ENCODE results near the gene AKTIP. TPM values are rescaled to one million over a fixed set of nuclear protein-coding genes. Genes with fewer than 3 reads are reported as not detected.

Gene AKTIP
- total RNA-seq, 1 experiment from 2014 or later = 13.2 TPM

DNA sequence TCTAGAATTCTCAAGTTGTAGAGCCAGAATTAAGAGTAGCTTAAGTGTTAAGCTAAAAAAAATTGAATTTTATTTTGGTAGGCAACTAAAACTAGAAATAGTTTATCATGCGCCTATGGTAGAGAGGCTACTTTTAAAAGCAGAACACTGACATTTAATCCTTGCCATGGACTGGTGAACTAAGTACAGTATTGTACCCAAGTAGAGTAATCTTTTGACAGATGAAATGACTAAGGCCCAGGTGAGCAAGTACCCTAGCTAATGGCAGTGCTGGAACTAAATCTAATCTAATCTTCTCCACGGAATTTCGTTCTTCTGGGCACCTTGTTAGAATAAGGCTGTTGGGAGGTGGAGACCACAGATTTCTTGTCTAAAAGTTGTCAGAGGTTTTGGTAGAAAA lies 56.9 kb downstream of the AKTIP start:
- Histone ChIP-seq H3F3A (ENCODE audit: low read length, unreplicated experiment) (no peaks in the 10 kb centered on the region), H3K9me3 (ENCODE audit: low read length) (no peaks in the 10 kb centered on the region), H3K9me2 (replicated peaks; ENCODE audit: low read length) (no peaks in the 10 kb centered on the region), H3K27ac (ENCODE audit: low read length) (peak overlapping the region; percentile 82), H3K9ac (ENCODE audit: low read length) (no peak overlapping the region), H3K4me3 (ENCODE audit: low read length) (no peak overlapping the region), H4K20me1 (ENCODE audit: low read length) (no peaks in the 10 kb centered on the region), H3K4me2 (ENCODE audit: low read length) (peak overlapping the region; percentile 52; the same call in 1 of the 2 replicates), H3K36me3 (ENCODE audit: low read depth, low read length) (no peaks in the 10 kb centered on the region), H3K27me3 (ENCODE audit: low read length) (no peaks in the 10 kb centered on the region), H3K79me2 (ENCODE audit: low read length) (no peaks in the 10 kb centered on the region), H2AFZ (ENCODE audit: low read length) (no peak overlapping the region), H3K4me1 (ENCODE audit: insufficient read depth, low read length) (peaks cover 15% of the 10 kb centered on the region)
- ATAC-seq (no peak), DNase-seq (no peak)
- BruUV-seq (replicated peaks) = TSS peak; percentile 22
- CTCF ChIA-PET = no interaction called here
- intact Hi-C loops (cut with micrococcal nuclease) = no loop called here
- POLR2A ChIA-PET (ENCODE audit: unreplicated experiment) = no interaction called here
- TF ChIP-seq EZH2phosphoT487 (IDR thresholded peaks at IDR 0.05; ENCODE audit: borderline replicate concordance, low read length) (no peak), EZH2 (IDR thresholded peaks at IDR 0.05; ENCODE audit: low read length, unreplicated experiment) (no peak)
- TF ChIP-seq, protein P1, sequence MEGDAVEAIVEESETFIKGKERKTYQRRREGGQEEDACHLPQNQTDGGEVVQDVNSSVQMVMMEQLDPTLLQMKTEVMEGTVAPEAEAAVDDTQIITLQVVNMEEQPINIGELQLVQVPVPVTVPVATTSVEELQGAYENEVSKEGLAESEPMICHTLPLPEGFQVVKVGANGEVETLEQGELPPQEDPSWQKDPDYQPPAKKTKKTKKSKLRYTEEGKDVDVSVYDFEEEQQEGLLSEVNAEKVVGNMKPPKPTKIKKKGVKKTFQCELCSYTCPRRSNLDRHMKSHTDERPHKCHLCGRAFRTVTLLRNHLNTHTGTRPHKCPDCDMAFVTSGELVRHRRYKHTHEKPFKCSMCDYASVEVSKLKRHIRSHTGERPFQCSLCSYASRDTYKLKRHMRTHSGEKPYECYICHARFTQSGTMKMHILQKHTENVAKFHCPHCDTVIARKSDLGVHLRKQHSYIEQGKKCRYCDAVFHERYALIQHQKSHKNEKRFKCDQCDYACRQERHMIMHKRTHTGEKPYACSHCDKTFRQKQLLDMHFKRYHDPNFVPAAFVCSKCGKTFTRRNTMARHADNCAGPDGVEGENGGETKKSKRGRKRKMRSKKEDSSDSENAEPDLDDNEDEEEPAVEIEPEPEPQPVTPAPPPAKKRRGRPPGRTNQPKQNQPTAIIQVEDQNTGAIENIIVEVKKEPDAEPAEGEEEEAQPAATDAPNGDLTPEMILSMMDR (conservative IDR thresholded peaks at IDR 0.05; ENCODE audit: low read depth, low read length) = no peak

GRCh38 chr16:53445534-53445933 lies 57.5 kb downstream of the AKTIP start:
- peak overlapping the region; percentile 52 for H3K4me2 ChIP-seq (ENCODE audit: low read length)
- no peaks in the 10 kb centered on the region for H3F3A ChIP-seq (ENCODE audit: low read length, unreplicated experiment)
- CTCF ChIA-PET = no interaction called here
- H3K27me3 ChIP-seq (ENCODE audit: low read length) = no peaks in the 10 kb centered on the region
- DNase-seq (peak; percentile 65), ATAC-seq (peak; percentile 99)
- no peaks in the 10 kb centered on the region for H4K20me1 ChIP-seq (ENCODE audit: low read length)
- H3K9ac ChIP-seq (ENCODE audit: low read length) = peak overlapping the region; percentile 44; the same call in 1 of the 2 replicates
- H3K9me2 ChIP-seq (replicated peaks; ENCODE audit: low read length) = no peaks in the 10 kb centered on the region
- no peak overlapping the region for H2AFZ ChIP-seq (ENCODE audit: low read length)
- BruUV-seq (replicated peaks) = no TSS peak
- H3K27ac ChIP-seq (ENCODE audit: low read length) = peak overlapping the region; percentile 82
- POLR2A ChIA-PET (ENCODE audit: unreplicated experiment) = no interaction called here
- no peaks in the 10 kb centered on the region for H3K36me3 ChIP-seq (ENCODE audit: low read depth, low read length)
- H3K4me3 ChIP-seq (ENCODE audit: low read length) = no peak overlapping the region
- H3K4me1 ChIP-seq (ENCODE audit: insufficient read depth, low read length) = peaks cover 15% of the 10 kb centered on the region
- no peaks in the 10 kb centered on the region for H3K9me3 ChIP-seq (ENCODE audit: low read length)
- TF ChIP-seq EZH2 (IDR thresholded peaks at IDR 0.05; ENCODE audit: low read length, unreplicated experiment) = no peak
- intact Hi-C loops (cut with micrococcal nuclease) = no loop called here
- no peaks in the 10 kb centered on the region for H3K79me2 ChIP-seq (ENCODE audit: low read length)

Other genes with a start within 250 kb of the AKTIP start
- 13.8 and 14.2 TPM in 2 replicates for gene RBL2, start 68.7 kb downstream of the AKTIP start, total RNA-seq (2014; rRNA removed)
- gene RPGRIP1L, start 200.7 kb upstream of the AKTIP start, total RNA-seq (2014; rRNA removed) = 3.8 and 4.6 TPM in 2 replicates
- 27.0 and 32.7 TPM in 2 replicates for gene FTO, start 200.9 kb upstream of the AKTIP start, total RNA-seq (2014; rRNA removed)